GM19463 (cell line): ENCODE measurements around the gene RIPPLY3.

Source experiments
- ATAC-seq: cut with Tn5 transposase; IDR thresholded peaks from one replicate; pipeline ENCODE4 v1.9.1; 2021; ENCODE audit warnings: mild to moderate bottlenecking, moderate library complexity; ENCODE audit not compliant: unreplicated experiment

Gene RIPPLY3, protein sequence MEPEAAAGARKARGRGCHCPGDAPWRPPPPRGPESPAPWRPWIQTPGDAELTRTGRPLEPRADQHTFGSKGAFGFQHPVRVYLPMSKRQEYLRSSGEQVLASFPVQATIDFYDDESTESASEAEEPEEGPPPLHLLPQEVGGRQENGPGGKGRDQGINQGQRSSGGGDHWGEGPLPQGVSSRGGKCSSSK

DNA sequence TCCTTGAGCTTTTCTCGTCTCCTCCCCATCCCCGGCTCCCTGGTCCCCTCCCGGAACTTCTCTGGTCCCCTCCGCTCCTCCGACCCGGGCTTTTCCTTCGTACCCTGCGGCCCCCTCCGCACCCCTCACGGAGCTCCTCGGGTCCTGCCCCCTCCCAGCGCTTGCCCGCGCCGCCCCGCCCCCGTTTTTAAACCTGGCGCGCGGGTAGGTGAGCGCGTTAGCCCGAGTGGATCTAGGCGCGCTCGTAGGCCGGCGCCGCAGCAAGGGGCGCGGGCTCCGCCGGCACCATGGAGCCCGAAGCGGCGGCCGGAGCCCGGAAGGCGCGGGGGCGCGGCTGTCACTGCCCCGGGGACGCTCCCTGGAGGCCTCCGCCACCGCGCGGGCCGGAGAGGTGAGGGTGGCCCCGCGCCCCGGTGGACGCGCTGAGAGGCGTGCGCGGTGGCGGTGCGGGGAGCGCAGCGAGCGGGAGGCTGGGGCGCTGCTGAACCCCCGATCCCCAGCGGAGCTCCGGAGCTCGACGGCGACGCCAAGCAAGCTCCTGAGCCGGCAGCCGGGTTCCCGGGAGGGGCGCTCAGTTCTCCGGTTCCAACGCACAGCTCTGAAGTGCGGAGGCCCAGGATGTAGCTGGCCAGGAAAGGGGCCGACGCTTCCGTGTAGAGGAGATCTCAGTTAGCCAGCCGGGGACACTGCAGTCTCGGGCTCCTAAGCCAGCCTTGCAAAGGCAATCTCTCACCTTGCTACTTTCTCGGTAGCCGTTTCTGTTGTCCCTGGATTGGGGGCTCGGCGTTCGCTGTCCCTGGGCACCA, at the start of gene RIPPLY3:
Gene RIPPLY3 (plus strand): TSS at position 217 of the 806 bp plus-strand sequence. CDS start 71 bp downstream, at position 288.
- ATAC-seq = no peak

DNA sequence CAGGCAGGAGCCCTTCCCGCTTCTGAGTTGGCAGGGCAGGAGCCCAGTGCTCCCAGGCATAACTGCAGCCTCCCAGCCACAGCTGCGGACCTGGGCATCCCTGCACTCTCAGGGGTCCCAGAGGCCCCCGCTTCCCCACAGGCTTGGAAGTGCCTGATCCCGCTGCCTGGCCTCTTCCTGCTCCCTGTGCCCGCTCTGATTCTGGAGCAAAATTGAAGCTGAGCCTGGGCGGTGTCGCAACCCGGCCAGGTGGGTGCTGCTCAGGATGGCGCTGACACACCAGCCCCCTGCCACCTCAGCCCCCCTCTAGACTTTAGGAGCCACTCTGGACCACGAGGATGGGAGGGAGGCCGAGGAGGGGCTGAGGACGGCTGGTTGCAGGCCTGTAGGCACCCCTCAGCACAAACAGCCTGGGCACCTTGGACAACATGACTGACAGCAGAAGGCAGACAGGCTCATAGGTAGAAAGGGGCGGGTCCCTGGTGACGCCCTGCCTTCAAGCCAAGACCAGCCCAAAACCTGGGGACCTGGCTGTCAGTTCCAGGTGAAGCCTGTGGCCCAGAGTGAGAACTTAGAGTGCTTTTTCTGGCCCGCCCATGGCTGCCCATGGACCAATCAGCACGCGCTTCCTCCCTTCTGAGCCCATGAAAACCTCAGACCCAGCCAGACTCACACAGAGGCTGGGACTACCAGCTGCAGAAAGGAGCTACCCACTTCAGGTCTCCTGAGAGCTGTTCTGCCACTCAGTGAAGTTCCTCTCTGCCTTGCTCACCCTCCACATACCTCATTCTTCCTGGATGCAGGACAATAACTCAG, 47.3 kb upstream of the RIPPLY3 start:
- no peak for ATAC-seq

DNA sequence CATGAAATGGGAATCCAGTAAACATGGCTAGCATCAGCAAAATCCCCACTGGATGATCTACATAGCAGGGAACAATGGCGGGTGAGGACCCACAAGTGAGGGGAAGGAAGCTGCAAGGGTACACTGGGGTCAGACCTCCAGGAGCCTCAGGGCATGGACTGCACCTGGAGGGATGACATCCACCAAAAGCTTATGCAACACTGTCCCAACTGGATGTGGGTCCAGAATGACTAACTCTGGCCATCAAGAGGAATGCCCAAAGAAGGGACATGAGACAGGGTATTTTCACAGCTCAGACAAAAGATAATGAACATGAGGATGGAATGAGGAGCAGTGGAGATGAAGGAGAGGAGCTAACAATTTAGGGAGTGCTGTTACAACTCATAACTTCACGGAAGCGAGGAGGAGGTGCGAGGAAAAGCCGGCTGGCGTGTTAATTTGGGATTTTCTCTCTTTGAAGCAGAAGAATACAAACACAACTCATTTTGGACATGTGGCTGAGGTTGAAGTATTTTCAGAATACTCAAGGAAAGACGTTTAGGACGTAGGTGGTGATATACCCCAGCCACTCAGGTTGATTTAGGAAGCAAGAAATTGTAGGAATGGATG, 45.7 kb upstream of the RIPPLY3 start:
- no peak for ATAC-seq

DNA sequence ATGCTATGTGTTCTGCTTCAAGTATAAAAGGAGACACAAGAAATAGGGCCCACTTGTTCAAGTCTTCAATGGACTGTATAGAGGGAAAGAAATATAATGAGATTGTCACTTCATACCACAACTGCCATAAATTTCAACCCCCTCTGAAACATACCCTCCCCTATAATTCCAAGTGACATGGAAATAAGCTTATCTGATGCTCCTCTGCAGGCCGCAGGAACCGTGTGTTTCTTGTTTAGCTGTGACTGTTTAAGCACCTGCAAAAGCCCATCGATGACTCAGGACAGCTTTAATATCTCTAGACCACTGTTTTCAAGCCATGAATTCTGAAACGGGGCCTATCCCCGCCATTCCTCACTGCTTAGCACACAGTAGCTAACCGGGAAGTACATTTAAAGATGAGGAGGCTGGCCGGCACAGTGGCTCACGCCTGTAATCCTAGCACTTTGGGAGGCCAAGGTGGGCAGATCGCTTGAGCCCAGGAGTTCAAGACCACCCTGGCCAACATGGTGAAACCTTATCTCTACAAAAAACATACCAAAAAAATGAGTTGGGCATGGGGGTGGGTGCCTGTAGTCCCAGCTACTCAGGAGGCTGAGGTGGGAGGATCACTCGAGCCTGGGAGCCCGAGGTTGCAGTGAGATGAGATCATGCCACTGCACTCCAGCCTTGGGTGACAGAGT, 44.3 kb upstream of the RIPPLY3 start:
- ATAC-seq = no peak

- no peak for ATAC-seq
Measured at GRCh38 chr21:36964398-36964797, 42.1 kb upstream of the RIPPLY3 start.

GRCh38 chr21:36964827-36965719, 41.4 kb upstream of the RIPPLY3 start:
- ATAC-seq = no peak

DNA sequence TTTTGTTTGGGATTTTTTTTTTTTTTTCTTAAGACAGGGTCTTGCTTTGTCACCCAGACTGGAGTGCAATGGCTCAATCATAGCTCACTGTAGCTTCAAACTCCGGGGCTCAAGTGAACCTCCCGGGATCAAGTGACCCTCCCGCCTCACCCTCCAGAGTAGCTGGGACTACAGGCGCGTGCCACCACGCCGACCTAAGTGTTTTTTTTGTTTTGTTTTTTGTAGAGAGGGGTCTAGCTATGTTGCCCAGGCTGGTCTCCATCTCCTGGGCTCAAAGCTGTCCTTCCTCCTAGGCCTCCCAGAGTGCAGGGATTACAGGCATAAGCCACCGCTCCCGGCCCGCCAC, 40.8 kb upstream of the RIPPLY3 start:
- ATAC-seq = no peak

DNA sequence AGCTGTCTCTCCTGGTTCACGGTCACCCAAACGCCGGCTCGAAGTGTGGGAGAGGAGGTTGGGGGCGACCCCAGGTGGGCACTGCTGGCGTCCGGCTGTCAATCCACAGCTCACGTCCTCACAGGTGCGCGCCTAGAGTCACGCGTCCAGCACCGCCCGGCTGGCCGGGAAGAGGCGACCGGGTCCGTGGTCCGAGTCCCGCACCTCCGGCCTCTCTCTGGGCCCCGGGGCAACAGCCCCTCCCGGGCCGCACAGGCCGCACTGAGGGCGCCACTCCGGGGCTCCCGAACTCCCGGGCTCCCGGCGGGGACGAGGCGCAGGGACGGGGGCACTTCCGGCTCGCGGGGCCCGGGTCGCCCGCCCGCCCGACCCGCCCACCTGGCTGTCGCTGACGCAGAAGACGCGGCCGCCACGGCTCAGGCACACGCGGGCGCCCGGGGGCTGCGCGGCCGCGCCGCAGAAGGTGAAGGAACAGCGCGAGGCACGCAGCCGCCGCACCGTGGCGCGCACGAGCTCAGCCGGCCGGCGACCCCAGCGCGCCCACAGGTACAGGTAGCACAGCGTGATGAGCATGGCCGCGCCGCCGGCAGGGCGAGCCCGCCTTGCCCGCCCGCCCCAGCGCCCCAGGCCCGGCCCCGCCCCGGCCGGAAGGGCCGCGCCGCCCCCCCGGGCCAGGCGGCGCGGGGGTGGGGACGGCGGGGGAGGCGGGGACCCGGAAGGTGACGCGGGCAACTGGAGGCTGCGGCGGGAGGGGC, 40.3 kb upstream of the RIPPLY3 start, which contains the start of gene HLCS:
Gene HLCS (minus strand): TSS at position 604 of the 755 bp plus-strand sequence. CDS start 31 bp downstream, at position 573.
- ATAC-seq = peak; percentile 83

DNA sequence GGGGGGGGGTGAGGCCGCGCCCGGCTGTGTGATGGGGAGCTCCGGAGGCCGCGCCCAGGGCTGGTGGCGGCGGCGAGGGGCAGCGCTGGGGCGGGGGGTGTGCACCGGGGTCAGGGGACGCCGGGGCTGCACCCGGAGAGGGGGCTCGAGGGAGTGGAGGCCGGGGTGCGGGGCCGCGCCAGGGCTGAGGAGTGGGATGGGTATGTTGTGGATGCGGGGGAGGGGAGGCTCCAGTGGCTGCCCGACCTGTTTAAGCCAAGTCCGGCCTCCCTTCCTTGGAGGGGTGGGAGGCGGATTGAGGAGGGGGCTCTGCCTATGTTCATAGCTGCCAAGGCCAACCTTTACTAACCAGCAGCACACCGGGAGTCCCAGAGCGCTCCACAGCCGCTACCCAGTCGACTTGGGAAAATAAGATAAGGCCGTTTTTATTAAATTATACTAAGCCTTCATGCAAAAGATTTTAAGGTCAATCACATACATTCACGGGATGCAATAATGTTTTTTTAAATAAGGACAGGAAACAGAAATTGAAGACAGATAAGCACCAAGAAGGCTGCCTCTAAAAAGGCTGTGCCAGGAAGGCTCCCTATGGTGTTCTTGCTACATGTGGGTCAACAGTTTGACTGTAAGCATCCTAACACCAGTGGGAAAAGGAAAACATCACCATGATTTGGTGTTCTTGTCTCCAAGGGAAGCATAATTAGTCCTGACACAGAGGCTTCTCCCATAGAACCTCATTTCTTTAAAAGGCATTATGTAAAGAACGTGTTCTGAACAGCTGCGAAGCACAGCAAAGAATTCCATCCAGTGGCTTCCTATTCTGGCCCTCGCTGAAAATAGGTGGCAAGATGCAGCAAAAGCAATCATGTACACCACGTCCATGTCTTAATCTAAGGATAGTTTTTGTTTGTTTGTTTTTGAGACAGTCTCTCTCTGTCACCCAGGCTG, 39.4 kb upstream of the RIPPLY3 start:
- peak; percentile 20 for ATAC-seq

DNA sequence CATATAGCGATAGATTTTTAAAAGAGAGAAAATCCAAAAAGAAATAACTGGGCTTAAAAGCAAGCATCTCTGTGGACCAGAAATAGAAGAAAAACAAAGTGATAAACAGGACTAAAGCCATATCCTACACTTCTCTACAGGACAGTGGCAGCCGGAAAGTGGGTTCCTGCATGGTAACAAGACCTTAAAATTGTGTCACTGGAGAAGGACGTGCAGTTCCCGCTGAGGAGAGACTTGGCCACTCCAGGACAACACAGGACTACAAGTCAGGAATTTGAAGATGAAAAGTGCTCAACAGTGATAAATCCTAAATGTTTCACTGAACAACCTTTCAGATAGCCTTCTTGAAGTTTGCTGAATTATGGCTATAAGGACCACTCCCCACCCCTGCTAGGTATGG, 38.1 kb upstream of the RIPPLY3 start:
- ATAC-seq = no peak

GRCh38 chr21:36968976-36969375, 37.5 kb upstream of the RIPPLY3 start:
- no peak for ATAC-seq

- no peak for ATAC-seq
Measured at GRCh38 chr21:36973986-36974850, 32.3 kb upstream of the RIPPLY3 start.

DNA sequence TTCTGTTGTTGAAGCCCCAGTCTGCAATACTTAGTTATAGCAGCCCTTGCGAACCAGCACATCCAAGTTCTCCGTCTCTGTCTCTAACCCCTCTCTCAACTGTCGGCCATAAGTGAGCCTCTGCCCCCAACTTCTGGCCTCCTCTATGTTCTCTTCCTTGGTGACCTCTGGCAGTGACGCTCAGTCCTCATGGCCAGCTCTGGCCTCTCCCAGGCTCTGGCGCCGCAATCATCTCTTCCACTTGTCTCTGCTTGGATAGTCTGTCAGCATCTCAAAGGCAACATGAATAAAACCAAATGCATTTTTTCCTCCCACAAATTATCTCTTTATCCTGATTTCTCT, 31.7 kb upstream of the RIPPLY3 start:
- no peak for ATAC-seq

DNA sequence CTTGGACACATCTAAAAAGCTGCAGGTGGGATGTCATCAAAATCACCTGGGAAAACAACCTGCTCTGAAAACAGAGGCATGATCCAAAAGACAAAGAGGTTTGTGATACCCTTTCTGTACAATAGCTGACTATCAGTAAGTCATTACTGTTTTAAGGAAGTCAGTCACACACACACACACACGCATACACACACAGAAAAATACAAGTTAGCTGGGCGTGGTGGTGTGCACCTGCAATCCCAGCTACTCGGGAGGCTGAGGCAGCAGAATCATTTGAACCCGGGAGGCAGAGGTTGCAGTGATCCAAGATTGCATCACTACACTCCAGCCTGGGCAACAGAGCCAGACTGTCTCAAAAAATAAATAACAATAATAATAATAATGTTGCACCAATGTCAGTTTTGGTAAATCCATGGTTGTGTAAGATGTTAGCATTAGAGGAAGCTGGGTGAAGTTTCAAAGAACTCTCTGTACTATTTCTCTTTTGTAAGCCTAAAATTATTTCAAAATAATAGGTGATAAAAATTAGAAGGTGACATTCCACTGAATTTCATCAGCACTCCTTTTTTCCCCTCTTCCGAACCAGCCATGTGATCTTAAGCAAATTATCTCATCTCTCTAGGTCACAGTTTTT, 30.2 kb upstream of the RIPPLY3 start:
- no peak for ATAC-seq

GRCh38 chr21:36976882-36977651, 29.4 kb upstream of the RIPPLY3 start:
- ATAC-seq = peak; percentile 60
